GM18873 (cell line): ENCODE measurements around the gene CAV1.
"Not testable (repeated sequence)": the region's sequence is repeated elsewhere in the genome, so short reads cannot be mapped to it uniquely, and the experiment has no call there.

Experiments used
- ATAC-seq: cut with Tn5 transposase; IDR thresholded peaks from one replicate; pipeline ENCODE4 v1.9.1; 2021; ENCODE audit warnings: mild to moderate bottlenecking, moderate library complexity, moderate number of reproducible peaks; ENCODE audit not compliant: unreplicated experiment, low FRiP score

Gene CAV1

GRCh38 chr7:116576350-116577319, 51.8 kb downstream of the CAV1 start:
- ATAC-seq, result peak; percentile 8

- ATAC-seq, result peak; percentile 89
These were observed 52.6 kb downstream of the CAV1 start for GRCh38 chr7:116577320-116577871.

- ATAC-seq, result no peak
These were observed 53.7 kb downstream of the CAV1 start for GRCh38 chr7:116578526-116578925.

GRCh38 chr7:116579322-116579721, 54.5 kb downstream of the CAV1 start:
- no peak for ATAC-seq

GRCh38 chr7:116579835-116580234, 55.0 kb downstream of the CAV1 start:
- no peak for ATAC-seq

- no peak for ATAC-seq
These were observed 57.4 kb downstream of the CAV1 start for GRCh38 chr7:116582164-116582732.

GRCh38 chr7:116582806-116583444, 58.1 kb downstream of the CAV1 start:
- ATAC-seq, result no peak

GRCh38 chr7:116583653-116584052, 58.8 kb downstream of the CAV1 start:
- ATAC-seq, result peak; percentile 97

GRCh38 chr7:116584721-116585120, 59.9 kb downstream of the CAV1 start:
- ATAC-seq, result no peak

GRCh38 chr7:116585392-116585791, 60.6 kb downstream of the CAV1 start:
- ATAC-seq, result no peak

GRCh38 chr7:116585967-116586366, 61.1 kb downstream of the CAV1 start:
- ATAC-seq, result no peak

- ATAC-seq, result not testable (repeated sequence)
These were observed 62.4 kb downstream of the CAV1 start for GRCh38 chr7:116587200-116587599.

- ATAC-seq, result peak; percentile 53
These were observed 63.4 kb downstream of the CAV1 start for GRCh38 chr7:116588225-116588624.

GRCh38 chr7:116588641-116589594, 64.1 kb downstream of the CAV1 start:
- no peak for ATAC-seq

- ATAC-seq, result no peak
These were observed 66.6 kb downstream of the CAV1 start for GRCh38 chr7:116591202-116592040.

GRCh38 chr7:116592041-116592355, 67.2 kb downstream of the CAV1 start:
- ATAC-seq, result no peak

GRCh38 chr7:116592445-116592844, 67.6 kb downstream of the CAV1 start:
- ATAC-seq, result no peak

- no peak for ATAC-seq
These were observed 68.7 kb downstream of the CAV1 start for GRCh38 chr7:116593359-116594075.

- no peak for ATAC-seq
These were observed 70.2 kb downstream of the CAV1 start for GRCh38 chr7:116595063-116595462.
